DOHH2 (cell line): Measurements from ENCODE around the gene VWA2.

ENCODE experiments used
- EZH2phosphoT487 ChIP-seq: fragments of 200-600 bp; sonication (generic); IDR thresholded peaks from 2 replicates; pipeline ENCODE4 v1.6.1; 2017; ENCODE audit warnings: borderline replicate concordance, mild to moderate bottlenecking, antibody characterized with exemption, low read length, moderate library complexity, mixed read lengths
- TF ChIP-seq, protein P1 (sequence below): fragments of 200-600 bp; sonication (generic); IDR thresholded peaks from one replicate; pipeline ENCODE4 v1.5.1; 2014; ENCODE audit warnings: antibody characterized with exemption, mild to moderate bottlenecking, low read depth, low read length; ENCODE audit not compliant: poor library complexity, severe bottlenecking

DNA sequence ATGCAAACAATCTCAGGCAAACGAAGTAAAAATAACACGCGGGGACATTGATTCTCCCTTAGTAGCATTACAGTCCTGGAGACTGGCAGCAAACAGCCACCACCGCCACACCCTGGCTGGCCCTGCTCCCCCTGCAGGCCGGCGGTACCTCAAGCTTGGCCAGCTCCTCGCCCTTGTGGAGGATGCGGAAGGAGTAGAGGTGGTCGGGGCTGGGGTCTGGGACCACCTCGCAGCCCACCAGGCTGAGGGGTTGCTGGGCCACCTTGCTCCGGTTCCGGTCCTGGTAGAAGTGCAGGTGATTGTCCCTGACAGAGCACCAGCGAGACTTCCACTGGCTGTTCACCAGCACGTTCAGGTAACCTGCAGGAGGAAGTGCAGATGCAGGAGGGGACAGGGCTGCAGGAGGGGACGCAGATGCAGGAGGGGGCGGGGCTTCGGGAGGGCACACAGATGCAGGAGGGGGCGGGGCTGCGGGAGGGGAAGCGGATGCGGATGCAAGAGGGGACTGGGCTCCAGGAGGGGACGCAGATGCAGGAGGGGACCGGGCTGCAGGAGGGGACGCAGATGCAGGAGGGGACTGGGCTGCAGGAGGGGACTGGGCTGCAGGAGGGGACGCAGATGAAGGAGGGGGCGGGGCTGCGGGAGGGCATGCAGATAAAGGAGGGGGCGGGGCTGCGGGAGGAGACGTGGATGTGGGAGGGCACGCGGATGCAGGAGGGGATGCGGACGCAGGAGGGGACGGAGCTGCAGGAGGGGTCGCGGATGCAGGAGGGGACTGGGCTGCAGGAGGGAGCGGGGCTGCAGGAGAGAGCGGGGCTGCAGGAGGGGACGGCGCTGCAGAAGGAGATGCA is 65.7 kb downstream of the VWA2 start:
- TF ChIP-seq, protein P1, sequence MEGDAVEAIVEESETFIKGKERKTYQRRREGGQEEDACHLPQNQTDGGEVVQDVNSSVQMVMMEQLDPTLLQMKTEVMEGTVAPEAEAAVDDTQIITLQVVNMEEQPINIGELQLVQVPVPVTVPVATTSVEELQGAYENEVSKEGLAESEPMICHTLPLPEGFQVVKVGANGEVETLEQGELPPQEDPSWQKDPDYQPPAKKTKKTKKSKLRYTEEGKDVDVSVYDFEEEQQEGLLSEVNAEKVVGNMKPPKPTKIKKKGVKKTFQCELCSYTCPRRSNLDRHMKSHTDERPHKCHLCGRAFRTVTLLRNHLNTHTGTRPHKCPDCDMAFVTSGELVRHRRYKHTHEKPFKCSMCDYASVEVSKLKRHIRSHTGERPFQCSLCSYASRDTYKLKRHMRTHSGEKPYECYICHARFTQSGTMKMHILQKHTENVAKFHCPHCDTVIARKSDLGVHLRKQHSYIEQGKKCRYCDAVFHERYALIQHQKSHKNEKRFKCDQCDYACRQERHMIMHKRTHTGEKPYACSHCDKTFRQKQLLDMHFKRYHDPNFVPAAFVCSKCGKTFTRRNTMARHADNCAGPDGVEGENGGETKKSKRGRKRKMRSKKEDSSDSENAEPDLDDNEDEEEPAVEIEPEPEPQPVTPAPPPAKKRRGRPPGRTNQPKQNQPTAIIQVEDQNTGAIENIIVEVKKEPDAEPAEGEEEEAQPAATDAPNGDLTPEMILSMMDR, result peak; percentile 65
- TF ChIP-seq EZH2phosphoT487, result no peak
